ENCODE data around the gene PRKCE. TPM values are rescaled to one million over a fixed set of nuclear protein-coding genes. Genes with fewer than 3 reads are reported as not detected.

Gene PRKCE
- total RNA-seq, 1 experiment from 2014 or later, result 21.7 TPM

- Histone ChIP-seq H3K27ac (no peak overlapping the region), H3F3A (ENCODE audit: insufficient read depth, low read depth) (no peaks in the 10 kb centered on the region), H3K36me3 (ENCODE audit: low read depth) (no peaks in the 10 kb centered on the region), H3K9me2 (ENCODE audit: insufficient read depth) (peaks cover 3% of the 10 kb centered on the region; the same call in 1 of the 2 replicates), H3K27me3 (ENCODE audit: insufficient read depth, low read depth) (no peaks in the 10 kb centered on the region), H3K4me3 (no peak overlapping the region), H3K9me3 (ENCODE audit: insufficient read depth, low read depth) (no peaks in the 10 kb centered on the region), H2AFZ (no peak overlapping the region), H3K79me2 (ENCODE audit: low read depth) (peaks cover 3% of the 10 kb centered on the region; the same call in 1 of the 2 replicates), H3K4me2 (no peak overlapping the region), H4K20me1 (ENCODE audit: insufficient read depth) (peaks cover 14% of the 10 kb centered on the region), H3K4me1 (replicated peaks; ENCODE audit: insufficient read depth) (no peaks in the 10 kb centered on the region)
- no peak for TF ChIP-seq CTCF (conservative IDR thresholded peaks at IDR 0.05)
- TF ChIP-seq EZH2 (IDR thresholded peaks at IDR 0.05; ENCODE audit: low read depth), result no peak
- POLR2A ChIA-PET (ENCODE audit: unreplicated experiment), result no interaction called here
- DNase-seq, result no peak
- no TSS peak for BruUV-seq (replicated peaks)
- intact Hi-C loops (cut with micrococcal nuclease; ENCODE audit: unreplicated experiment), result no loop called here
- CTCF ChIA-PET, result no interaction called here
Measured at GRCh38 chr2:45899926-45900325, 248.5 kb downstream of the PRKCE start.

DNA sequence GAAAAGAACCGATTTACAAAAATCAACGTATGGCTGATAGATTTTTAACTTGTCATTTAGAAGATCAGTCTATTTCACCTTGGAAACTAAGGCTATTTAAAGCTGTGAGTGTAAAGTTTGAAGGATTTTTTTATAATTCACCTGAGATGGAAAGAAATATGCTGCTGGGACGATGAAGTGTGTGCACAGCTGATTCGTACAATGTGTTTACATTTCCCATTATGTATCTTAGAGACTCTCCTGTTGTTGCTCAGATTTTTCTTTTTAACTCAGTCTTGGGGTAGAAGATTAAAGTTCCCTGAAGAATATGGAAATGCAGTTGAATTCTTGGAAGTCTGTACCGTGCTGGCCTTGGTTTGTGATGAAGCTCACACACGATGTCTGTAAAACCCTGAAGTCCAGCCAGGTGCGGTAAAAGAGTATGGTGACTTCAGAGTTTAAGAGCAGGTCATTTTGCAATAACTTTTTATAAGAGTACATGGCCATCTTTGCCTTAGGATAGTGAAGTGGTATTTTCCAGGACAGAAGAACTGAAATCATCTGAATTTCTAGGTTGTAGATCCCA lies 250.1 kb downstream of the PRKCE start:
- intact Hi-C loops (cut with micrococcal nuclease; ENCODE audit: unreplicated experiment), result no loop called here
- no peaks in the 10 kb centered on the region for H3K27me3 ChIP-seq (ENCODE audit: insufficient read depth, low read depth)
- H3K9me2 ChIP-seq (ENCODE audit: insufficient read depth), result peaks cover 3% of the 10 kb centered on the region; the same call in 1 of the 2 replicates
- no peak for DNase-seq
- H3F3A ChIP-seq (ENCODE audit: insufficient read depth, low read depth), result no peaks in the 10 kb centered on the region
- no peaks in the 10 kb centered on the region; the same call in 1 of the 2 replicates for H3K79me2 ChIP-seq (ENCODE audit: low read depth)
- ChIA-PET POLR2A (ENCODE audit: unreplicated experiment) (interaction anchor here (0.7 kb wide), 1 partner anchor 11 kb away, joined by 9 read pairs; no protein-coding TSS in a partner anchor), CTCF (no interaction called here)
- no peaks in the 10 kb centered on the region for H3K36me3 ChIP-seq (ENCODE audit: low read depth)
- H4K20me1 ChIP-seq (ENCODE audit: insufficient read depth), result peaks cover 7% of the 10 kb centered on the region; the same call in 1 of the 2 replicates
- TF ChIP-seq CTCF (conservative IDR thresholded peaks at IDR 0.05) (no peak), EZH2 (IDR thresholded peaks at IDR 0.05; ENCODE audit: low read depth) (no peak)
- no peak overlapping the region for H2AFZ ChIP-seq
- BruUV-seq (replicated peaks), result no TSS peak
- no peaks in the 10 kb centered on the region for H3K9me3 ChIP-seq (ENCODE audit: insufficient read depth, low read depth)
- no peaks in the 10 kb centered on the region for H3K4me1 ChIP-seq (replicated peaks; ENCODE audit: insufficient read depth)
- no peak overlapping the region for H3K4me3 ChIP-seq
- H3K4me2 ChIP-seq, result no peak overlapping the region
- H3K27ac ChIP-seq, result no peak overlapping the region

DNA sequence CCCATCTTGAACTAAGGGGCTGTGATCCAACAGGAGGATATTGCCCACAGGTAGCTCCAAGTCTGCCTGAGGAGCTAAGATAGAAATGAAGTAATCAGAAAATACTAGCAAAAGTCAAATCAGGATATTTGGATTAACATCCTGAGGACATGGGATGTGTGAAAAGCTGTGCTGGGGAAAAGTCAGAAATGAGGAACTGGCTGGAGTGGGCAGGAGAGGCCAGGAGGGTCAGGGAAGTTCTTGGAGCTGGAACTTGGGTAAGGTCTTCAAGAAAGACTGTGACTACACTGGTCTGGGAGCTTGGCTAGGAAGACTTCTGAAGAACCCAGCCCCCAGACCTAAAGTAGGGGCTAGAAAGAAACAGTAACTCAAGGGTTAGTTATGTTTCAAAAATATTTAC lies 250.9 kb downstream of the PRKCE start:
- Histone ChIP-seq H3K4me1 (replicated peaks; ENCODE audit: insufficient read depth) (no peaks in the 10 kb centered on the region), H3K27ac (no peak overlapping the region), H3K9me3 (ENCODE audit: insufficient read depth, low read depth) (no peaks in the 10 kb centered on the region), H3K4me2 (no peak overlapping the region), H2AFZ (no peak overlapping the region), H3F3A (ENCODE audit: insufficient read depth, low read depth) (no peaks in the 10 kb centered on the region), H3K36me3 (ENCODE audit: low read depth) (no peaks in the 10 kb centered on the region), H3K9me2 (ENCODE audit: insufficient read depth) (peaks cover 3% of the 10 kb centered on the region; the same call in 1 of the 2 replicates), H3K4me3 (no peak overlapping the region), H3K79me2 (ENCODE audit: low read depth) (no peaks in the 10 kb centered on the region; the same call in 1 of the 2 replicates), H3K27me3 (ENCODE audit: insufficient read depth, low read depth) (no peaks in the 10 kb centered on the region), H4K20me1 (ENCODE audit: insufficient read depth) (peaks cover 7% of the 10 kb centered on the region; the same call in 1 of the 2 replicates)
- no TSS peak for BruUV-seq (replicated peaks)
- ChIA-PET CTCF (no interaction called here), POLR2A (ENCODE audit: unreplicated experiment) (no interaction called here)
- intact Hi-C loops (cut with micrococcal nuclease; ENCODE audit: unreplicated experiment), result no loop called here
- TF ChIP-seq EZH2 (IDR thresholded peaks at IDR 0.05; ENCODE audit: low read depth) (no peak), CTCF (conservative IDR thresholded peaks at IDR 0.05) (no peak)
- no peak for DNase-seq
